NB4 (cell line): ENCODE results near the gene USP3.
A peak's percentile ranks its signal among the peaks of the same experiment; 100 is the strongest.

ENCODE experiments used
- DNase-seq: peaks from one replicate; pipeline ENCODE4 v3.0.0; 2010; ENCODE audit warnings: low read depth
- H3K4me3 ChIP-seq: one replicate; pipeline ENCODE4 v1.5.1; 2011; ENCODE audit warnings: mild to moderate bottlenecking, low read depth, low read length, moderate library complexity
- CTCF ChIP-seq: IDR thresholded peaks from one replicate; pipeline ENCODE4 v1.5.1; 2012; ENCODE audit warnings: low read depth, low read length
- MAX ChIP-seq: IDR thresholded peaks from 2 replicates; pipeline ENCODE4 v1.6.1; 2011; ENCODE audit warnings: low read depth, low read length
- MYC ChIP-seq: IDR thresholded peaks from 2 replicates; pipeline ENCODE4 v1.6.1; 2011; ENCODE audit warnings: low read depth, low read length
- POLR2A ChIP-seq: IDR thresholded peaks from 2 replicates; pipeline ENCODE4 v1.6.1; 2011; ENCODE audit warnings: mild to moderate bottlenecking; ENCODE audit not compliant: insufficient read length; ENCODE audit errors: extremely low read depth

Gene USP3

GRCh38 chr15:63603516-63603915 lies 99.1 kb downstream of the USP3 start:
- H3K4me3 ChIP-seq: no peak overlapping the region
- TF ChIP-seq POLR2A (no peak), CTCF (no peak), MAX (no peak), MYC (no peak)
- DNase-seq: no peak

DNA sequence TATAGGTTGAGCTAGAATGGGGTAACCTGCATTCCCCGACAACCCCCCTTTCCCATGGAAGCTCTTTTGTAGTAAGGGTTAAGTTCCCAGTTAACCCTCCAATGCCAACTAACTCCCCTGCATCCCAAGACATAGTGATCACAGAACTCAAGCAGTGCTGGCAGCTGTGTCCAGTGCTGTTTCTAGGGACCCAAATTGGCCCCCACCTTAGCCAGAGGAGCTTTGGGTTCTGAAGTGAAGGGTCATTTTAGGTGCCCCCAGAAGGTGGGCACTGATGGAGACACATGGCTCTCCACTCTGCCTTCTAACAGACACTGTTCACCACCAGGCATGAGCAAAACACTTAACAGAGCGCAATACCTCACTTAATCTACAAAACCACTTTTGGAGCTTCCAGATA lies 99.9 kb downstream of the USP3 start:
- no peak overlapping the region for H3K4me3 ChIP-seq
- TF ChIP-seq CTCF (no peak), POLR2A (no peak), MYC (no peak), MAX (no peak)
- DNase-seq: no peak

- no peak for DNase-seq
- no peak overlapping the region for H3K4me3 ChIP-seq
- TF ChIP-seq CTCF: no peak
- no peak for TF ChIP-seq MAX
- TF ChIP-seq POLR2A: no peak
- no peak for TF ChIP-seq MYC
Measured at GRCh38 chr15:63605036-63605435, 100.6 kb downstream of the USP3 start.

GRCh38 chr15:63605816-63606215 lies 101.4 kb downstream of the USP3 start:
- TF ChIP-seq MYC (no peak), MAX (peak; percentile 34; the same call in 1 of the 2 replicates), POLR2A (no peak), CTCF (no peak)
- DNase-seq: peak; percentile 52
- no peak overlapping the region for H3K4me3 ChIP-seq

GRCh38 chr15:63606308-63606707 lies 101.9 kb downstream of the USP3 start:
- no peak for DNase-seq
- no peak overlapping the region for H3K4me3 ChIP-seq
- no peak for TF ChIP-seq MYC

DNA sequence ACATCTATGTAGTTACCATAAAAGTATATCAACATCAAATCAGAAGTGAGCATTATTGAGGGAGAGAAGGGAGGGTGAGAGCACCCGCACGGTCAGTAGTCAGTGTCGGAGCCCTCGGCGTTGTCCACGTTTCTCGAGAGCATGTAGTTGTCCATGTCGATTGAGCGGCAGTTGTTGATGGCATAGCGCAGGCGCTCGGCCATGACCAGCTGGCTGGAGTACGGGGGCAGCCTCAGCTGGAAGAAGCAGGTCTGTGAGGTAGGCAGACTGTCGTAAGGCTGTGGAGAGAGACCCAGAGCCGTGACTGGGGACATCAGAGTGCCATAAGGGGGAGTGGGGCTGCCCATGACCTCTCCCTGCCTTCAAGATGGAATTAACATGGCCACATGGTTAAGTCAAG lies 104.6 kb downstream of the USP3 start:
- TF ChIP-seq MYC (no peak), CTCF (no peak), MAX (no peak), POLR2A (no peak)
- no peak for DNase-seq
- H3K4me3 ChIP-seq: no peak overlapping the region
